C4-2B (cell line): ENCODE results near the gene TEAD4.

Experiments
- H3K27ac ChIP-seq: fragments of 450-650 bp; 2 replicates; pipeline ENCODE4 v1.5.1; 2017
- ZFX ChIP-seq: fragments of 450-650 bp; IDR thresholded peaks from 2 replicates; pipeline ENCODE4 v1.6.1; 2017
- TF ChIP-seq, protein P1 (sequence below): fragments of 450-650 bp; conservative IDR thresholded peaks from 2 replicates; pipeline ENCODE4 v1.5.1; 2017; ENCODE audit warnings: mild to moderate bottlenecking

The TEAD4 gene

DNA sequence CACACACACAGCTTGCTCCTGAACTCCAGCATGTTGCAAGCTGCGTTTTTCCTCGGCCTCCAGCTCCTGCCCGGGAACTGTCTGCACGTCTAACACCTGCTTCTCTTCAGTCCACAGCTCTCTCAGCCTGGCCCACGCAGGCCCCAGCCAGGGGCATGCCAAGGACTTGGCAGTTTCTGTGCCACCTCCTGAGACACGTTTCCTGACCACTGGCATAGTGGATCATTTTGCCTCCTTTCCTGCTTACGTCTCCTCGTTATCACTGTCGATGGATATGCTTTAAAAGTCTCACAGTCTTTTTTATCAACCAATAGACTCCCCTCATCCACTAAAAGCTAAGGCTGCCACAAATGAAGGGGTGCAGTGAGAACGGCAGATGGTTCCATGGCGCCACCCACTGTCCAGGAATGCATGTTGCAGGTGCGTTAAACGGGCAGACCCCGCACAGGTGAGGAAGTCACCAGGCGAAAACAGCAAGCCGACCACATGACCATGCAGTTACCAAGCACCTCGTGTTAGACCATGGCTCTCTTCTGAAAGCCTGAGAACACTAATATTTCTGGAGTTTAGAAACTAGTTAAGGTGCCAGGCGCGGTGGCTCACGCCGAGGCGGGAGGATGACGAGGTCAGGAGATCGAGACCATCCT is 14.7 kb upstream of the TEAD4 start:
- TF ChIP-seq, protein P1, sequence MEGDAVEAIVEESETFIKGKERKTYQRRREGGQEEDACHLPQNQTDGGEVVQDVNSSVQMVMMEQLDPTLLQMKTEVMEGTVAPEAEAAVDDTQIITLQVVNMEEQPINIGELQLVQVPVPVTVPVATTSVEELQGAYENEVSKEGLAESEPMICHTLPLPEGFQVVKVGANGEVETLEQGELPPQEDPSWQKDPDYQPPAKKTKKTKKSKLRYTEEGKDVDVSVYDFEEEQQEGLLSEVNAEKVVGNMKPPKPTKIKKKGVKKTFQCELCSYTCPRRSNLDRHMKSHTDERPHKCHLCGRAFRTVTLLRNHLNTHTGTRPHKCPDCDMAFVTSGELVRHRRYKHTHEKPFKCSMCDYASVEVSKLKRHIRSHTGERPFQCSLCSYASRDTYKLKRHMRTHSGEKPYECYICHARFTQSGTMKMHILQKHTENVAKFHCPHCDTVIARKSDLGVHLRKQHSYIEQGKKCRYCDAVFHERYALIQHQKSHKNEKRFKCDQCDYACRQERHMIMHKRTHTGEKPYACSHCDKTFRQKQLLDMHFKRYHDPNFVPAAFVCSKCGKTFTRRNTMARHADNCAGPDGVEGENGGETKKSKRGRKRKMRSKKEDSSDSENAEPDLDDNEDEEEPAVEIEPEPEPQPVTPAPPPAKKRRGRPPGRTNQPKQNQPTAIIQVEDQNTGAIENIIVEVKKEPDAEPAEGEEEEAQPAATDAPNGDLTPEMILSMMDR: peak; percentile 90
- no peak for TF ChIP-seq ZFX

DNA sequence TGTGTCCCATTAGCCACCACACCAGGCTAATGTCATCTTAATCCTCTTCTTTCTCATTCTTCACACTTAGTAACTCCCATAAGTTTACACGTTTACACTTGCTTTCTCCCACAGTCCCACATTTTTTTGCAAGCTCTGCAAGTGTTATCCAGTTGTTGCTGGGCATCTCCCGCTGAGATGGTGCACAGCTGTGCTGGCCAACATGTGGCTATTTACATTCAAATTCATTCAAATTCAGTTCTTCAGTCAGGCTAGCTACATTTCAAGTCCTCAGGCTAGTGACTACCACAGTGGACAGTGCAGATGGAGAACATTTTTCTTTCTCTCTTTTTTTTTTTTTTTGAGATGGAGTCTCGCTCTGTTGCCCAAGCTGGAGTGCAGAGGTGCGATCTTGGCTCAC is 9.8 kb upstream of the TEAD4 start:
- no peak overlapping the region for H3K27ac ChIP-seq
- TF ChIP-seq ZFX: no peak
- TF ChIP-seq, protein P1: no peak

More for the DNA sequence above, 14.7 kb upstream of the TEAD4 start:
- no peak overlapping the region for H3K27ac ChIP-seq

DNA sequence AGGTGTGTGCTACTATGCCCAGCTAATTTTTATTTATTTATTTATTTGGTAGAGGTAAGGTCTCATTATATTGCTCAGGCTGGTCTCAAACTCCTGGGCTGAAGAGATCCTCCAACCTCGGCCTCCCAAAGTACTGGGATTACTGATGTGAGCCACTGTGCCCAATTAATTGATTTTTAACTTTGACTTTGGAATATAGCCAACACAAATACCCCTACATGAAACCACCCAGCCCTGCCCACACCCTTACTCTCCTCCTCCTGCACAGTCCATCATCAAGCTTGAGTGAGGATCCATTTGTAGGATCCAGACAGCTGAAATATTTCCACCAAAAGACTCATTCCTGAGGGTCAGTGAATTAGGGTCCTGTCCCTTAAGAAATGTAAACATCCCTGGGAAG is 3.3 kb upstream of the TEAD4 start:
- H3K27ac ChIP-seq: no peak overlapping the region
- no peak for TF ChIP-seq ZFX
- TF ChIP-seq, protein P1: no peak

DNA sequence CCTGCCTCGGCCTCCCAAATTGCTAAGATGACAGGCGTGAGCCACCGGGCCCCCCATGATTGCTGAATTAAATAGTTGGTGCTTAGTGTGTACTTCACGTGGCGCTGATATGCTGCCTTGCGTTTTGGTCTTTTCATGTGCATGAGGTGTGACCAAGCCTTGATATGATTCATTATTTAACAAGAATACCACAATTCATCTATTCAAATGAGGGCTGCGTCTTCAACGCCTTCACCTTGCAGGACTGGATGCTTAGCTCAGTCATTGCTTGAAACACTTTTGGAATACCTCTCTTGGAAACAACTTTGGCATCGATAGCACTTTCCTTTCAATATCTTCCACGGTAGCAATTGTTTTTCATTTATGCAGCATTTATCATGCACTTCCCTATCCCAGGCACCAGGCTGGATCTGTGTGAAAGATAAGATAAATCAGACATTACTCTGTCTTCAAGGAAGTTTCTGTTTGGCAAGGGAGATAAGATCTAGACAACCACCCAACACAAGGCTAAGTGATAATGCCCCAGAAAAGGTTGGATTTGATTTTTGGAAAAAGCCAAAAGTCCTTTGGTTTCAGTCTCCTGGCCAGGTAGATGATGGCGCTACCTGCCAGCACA is 1.3 kb upstream of the TEAD4 start:
- TF ChIP-seq, protein P1: no peak
- no peak for TF ChIP-seq ZFX
- peak overlapping the region; percentile 90 for H3K27ac ChIP-seq

DNA sequence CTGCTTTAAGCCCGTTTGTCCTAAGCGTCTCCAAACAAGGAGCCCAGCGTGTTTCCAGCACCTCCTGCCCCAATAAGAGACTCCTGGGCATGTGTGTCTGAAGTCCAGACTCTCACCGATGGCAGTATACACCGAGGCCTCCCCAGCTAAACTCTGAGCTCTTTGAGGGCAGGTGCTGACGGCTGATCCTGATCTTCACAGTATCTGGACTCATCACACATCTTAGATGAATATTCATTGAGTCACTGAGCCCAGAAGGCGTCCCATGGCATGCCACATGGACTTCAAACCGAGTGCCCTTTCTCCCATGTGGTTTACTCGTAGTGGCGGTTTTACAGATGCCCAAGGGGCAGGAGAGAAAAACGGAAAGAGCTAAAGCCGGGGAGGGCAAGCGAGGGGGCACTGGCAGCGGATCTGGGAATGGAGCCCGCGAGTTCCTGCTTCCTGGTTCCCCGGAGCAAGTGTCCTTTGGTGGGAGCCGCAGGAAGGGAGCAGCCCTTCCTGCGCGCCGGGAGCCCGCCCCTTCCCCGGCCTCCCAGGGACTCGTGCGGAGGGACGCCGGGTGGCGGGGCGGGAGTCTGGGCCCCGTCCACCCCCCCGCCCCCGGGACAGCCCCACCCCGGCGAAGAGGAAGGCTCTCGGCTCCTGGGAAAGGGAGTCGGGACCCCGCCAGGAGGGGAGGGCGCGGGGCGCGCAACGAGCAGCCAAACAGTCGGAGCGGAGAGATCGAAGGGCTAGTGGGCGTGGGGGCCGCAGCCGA is 585 bp upstream of the TEAD4 start:
- H3K27ac ChIP-seq: peak overlapping the region; percentile 90
- TF ChIP-seq, protein P1: no peak
- no peak for TF ChIP-seq ZFX

DNA sequence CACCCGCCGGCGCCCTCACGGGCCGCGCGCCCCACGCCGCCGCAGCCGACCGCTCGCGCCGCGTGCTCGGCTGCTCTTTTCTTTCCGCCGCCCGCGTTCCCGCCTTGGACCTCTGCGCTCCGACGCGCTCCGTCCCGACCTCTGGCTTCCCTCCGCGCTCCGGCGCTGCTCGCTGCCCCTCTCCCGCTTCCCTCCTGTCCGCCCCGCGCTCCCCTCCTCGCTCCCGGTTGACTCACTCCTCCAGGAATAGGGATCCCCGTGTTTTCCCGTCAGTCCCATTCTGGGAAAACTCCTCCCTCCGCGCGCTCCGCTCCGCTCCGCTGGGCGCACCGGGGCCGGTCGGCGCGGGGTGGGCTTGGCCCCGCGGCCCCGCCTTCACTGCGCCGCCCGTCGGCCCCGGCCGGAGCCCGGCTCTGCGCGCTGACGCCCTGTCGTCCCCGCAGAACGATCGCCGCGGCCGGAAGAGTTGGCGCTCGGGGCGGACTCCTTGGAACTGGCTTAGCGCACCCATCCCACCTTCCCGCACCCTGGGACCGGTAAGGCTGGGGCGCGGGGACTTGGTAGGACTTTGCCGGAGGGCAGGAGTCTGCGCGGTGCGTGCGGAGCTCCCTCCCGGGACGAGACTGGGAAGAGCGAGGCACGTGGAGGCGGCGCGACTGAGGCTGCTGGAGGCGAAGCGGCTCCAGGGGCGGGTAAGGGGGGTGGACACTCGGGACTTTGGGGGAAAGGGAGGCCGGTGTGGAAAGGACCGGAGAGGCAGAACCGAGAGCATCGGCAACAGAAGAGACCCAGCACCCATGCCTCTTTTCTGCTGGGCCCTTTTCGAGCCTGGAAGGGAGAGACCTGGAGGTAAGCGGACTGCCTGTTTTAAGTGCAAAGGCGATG is 550 bp downstream of the TEAD4 start:
- H3K27ac ChIP-seq: peak overlapping the region; percentile 90
- TF ChIP-seq ZFX: peak; percentile 50; the same call in 1 of the 2 replicates
- TF ChIP-seq, protein P1: no peak
